Upper lobe of left lung (tissue), 4 donors: Measurements from ENCODE around the gene SPOCK2.

ENCODE experiments used
- EP300 ChIP-seq, 4 donors: sonication (generic); formaldehyde crosslinking; IDR thresholded peaks; one replicate each; pipeline ENCODE4 v1.5.1; 2017; ENCODE audit warnings: antibody characterized with exemption in 4 of 4, control low read depth in 2 of 4
- POLR2A ChIP-seq, 4 donors: fragments of 450-650 bp; IDR thresholded peaks; one replicate each; pipeline ENCODE4 v1.5.1; 2016 to 2017; ENCODE audit warnings: antibody characterized with exemption in 4 of 4, mild to moderate bottlenecking in 2 of 4
- POLR2AphosphoS5 ChIP-seq, 2 donors: sonication (generic); formaldehyde crosslinking; IDR thresholded peaks; one replicate each; pipeline ENCODE4 v1.5.1; 2017; ENCODE audit warnings: antibody characterized with exemption in 2 of 2
- TF ChIP-seq, protein P1 (sequence below), 6 experiments: fragments of 450-650 bp in 4 of 6; fragments of 200-600 bp in 2 of 6; sonication (generic) in 2 of 6; IDR thresholded peaks; one replicate each; pipeline ENCODE4 v1.5.1; 2016 to 2019; ENCODE audit warnings: antibody characterized with exemption in 6 of 6

DNA sequence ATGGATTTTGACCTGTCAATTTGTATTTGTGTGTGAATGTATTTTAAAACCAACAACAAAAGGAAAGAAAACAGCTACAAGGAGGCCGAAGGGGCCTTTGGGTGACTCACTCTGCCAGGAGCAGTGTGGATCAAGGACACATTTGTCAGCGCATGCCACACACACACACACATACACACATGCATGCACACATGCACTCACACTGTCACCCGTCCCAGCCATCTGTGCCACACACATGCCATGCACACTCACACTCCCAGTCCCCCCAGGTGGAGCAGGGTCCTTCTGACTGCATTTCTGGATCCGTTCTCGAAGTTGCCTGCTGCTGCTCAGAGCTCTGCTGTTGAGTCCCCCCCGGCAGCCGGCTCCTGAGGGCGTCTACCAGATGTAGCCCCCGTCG is 26.0 kb downstream of the SPOCK2 start:
- TF ChIP-seq, protein P1, sequence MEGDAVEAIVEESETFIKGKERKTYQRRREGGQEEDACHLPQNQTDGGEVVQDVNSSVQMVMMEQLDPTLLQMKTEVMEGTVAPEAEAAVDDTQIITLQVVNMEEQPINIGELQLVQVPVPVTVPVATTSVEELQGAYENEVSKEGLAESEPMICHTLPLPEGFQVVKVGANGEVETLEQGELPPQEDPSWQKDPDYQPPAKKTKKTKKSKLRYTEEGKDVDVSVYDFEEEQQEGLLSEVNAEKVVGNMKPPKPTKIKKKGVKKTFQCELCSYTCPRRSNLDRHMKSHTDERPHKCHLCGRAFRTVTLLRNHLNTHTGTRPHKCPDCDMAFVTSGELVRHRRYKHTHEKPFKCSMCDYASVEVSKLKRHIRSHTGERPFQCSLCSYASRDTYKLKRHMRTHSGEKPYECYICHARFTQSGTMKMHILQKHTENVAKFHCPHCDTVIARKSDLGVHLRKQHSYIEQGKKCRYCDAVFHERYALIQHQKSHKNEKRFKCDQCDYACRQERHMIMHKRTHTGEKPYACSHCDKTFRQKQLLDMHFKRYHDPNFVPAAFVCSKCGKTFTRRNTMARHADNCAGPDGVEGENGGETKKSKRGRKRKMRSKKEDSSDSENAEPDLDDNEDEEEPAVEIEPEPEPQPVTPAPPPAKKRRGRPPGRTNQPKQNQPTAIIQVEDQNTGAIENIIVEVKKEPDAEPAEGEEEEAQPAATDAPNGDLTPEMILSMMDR (IDR thresholded peaks at IDR 0.05) = no peak
- TF ChIP-seq EP300 (IDR thresholded peaks at IDR 0.05) (no peak), POLR2A (IDR thresholded peaks at IDR 0.05) (no peak), POLR2AphosphoS5 (IDR thresholded peaks at IDR 0.05) (no peak)
